SJSA1 (cell line): ENCODE results near the gene POLR3K. TPM values are rescaled to one million over a fixed set of nuclear protein-coding genes. Genes with fewer than 3 reads are reported as not detected.

ENCODE experiments used
- DNase-seq, 2 experiments: peaks; one replicate each; pipeline ENCODE4 v3.0.0-alpha.2; 2015 to 2020; ENCODE audit warnings: low spot score in 2 of 2, low read depth in 1 of 2
- H3K27ac ChIP-seq: fragments of 250-450 bp; sonication (Bioruptor Pico); 2 replicates; pipeline ENCODE4 v1.5.1; 2020; ENCODE audit warnings: mild to moderate bottlenecking, moderate library complexity
- H3K27me3 ChIP-seq: fragments of 250-450 bp; sonication (Bioruptor Pico); replicated peaks from 2 replicates; pipeline ENCODE4 v1.5.1; 2020; ENCODE audit warnings: mild to moderate bottlenecking, moderate library complexity
- H3K36me3 ChIP-seq: fragments of 250-450 bp; sonication (Bioruptor Pico); 2 replicates; pipeline ENCODE4 v1.5.1; 2020; ENCODE audit warnings: mild to moderate bottlenecking
- H3K4me1 ChIP-seq: fragments of 250-450 bp; sonication (Bioruptor Pico); replicated peaks from 2 replicates; pipeline ENCODE4 v1.6.1; 2021; ENCODE audit warnings: mild to moderate bottlenecking
- H3K4me3 ChIP-seq: fragments of 250-450 bp; sonication (Bioruptor Pico); 2 replicates; pipeline ENCODE4 v1.5.1; 2020; ENCODE audit warnings: mild to moderate bottlenecking
- H3K9me3 ChIP-seq: fragments of 250-450 bp; sonication (Bioruptor Pico); replicated peaks from 2 replicates; pipeline ENCODE4 v1.5.1; 2020; ENCODE audit warnings: mild to moderate bottlenecking
- total RNA-seq: library from RNA; depleted of rRNA; stranded (reverse); fragments of >200 nt; shearing (Covaris generic); gene quantifications from 2 replicates; pipeline ENCODE4 v1.2.3, GENCODE V29; 2014

POLR3K gene
- total RNA-seq, 1 experiment from 2014 or later = 10.1 TPM

GRCh38 chr16:85865-86264 is 32.5 kb upstream of the POLR3K start:
- no peak for DNase-seq
- Histone ChIP-seq H3K9me3 (no peaks in the 10 kb centered on the region), H3K4me1 (peaks cover 19% of the 10 kb centered on the region), H3K4me3 (no peak overlapping the region), H3K27ac (no peak overlapping the region), H3K27me3 (no peaks in the 10 kb centered on the region), H3K36me3 (peaks cover 80% of the 10 kb centered on the region)

DNA sequence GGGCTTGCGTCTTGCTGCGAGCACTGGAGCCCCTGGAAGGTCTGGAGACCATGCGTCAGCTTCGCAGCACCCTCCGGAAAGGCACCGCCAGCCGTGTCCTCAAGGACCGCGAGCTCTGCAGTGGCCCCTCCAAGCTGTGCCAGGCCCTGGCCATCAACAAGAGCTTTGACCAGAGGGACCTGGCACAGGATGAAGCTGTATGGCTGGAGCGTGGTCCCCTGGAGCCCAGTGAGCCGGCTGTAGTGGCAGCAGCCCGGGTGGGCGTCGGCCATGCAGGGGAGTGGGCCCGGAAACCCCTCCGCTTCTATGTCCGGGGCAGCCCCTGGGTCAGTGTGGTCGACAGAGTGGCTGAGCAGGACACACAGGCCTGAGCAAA is 32.0 kb upstream of the POLR3K start:
- Histone ChIP-seq H3K9me3 (no peaks in the 10 kb centered on the region), H3K36me3 (peaks cover 84% of the 10 kb centered on the region), H3K27me3 (no peaks in the 10 kb centered on the region), H3K4me3 (no peak overlapping the region), H3K27ac (no peak overlapping the region), H3K4me1 (peaks cover 19% of the 10 kb centered on the region)
- DNase-seq = no peak

GRCh38 chr16:84718-85406 is 31.5 kb upstream of the POLR3K start:
- Histone ChIP-seq H3K27ac (peak overlapping the region; percentile 50), H3K36me3 (peaks cover 84% of the 10 kb centered on the region), H3K4me1 (peaks cover 19% of the 10 kb centered on the region), H3K9me3 (no peaks in the 10 kb centered on the region), H3K4me3 (no peak overlapping the region), H3K27me3 (no peaks in the 10 kb centered on the region)
- peak; percentile 73 to 92 for DNase-seq

DNA sequence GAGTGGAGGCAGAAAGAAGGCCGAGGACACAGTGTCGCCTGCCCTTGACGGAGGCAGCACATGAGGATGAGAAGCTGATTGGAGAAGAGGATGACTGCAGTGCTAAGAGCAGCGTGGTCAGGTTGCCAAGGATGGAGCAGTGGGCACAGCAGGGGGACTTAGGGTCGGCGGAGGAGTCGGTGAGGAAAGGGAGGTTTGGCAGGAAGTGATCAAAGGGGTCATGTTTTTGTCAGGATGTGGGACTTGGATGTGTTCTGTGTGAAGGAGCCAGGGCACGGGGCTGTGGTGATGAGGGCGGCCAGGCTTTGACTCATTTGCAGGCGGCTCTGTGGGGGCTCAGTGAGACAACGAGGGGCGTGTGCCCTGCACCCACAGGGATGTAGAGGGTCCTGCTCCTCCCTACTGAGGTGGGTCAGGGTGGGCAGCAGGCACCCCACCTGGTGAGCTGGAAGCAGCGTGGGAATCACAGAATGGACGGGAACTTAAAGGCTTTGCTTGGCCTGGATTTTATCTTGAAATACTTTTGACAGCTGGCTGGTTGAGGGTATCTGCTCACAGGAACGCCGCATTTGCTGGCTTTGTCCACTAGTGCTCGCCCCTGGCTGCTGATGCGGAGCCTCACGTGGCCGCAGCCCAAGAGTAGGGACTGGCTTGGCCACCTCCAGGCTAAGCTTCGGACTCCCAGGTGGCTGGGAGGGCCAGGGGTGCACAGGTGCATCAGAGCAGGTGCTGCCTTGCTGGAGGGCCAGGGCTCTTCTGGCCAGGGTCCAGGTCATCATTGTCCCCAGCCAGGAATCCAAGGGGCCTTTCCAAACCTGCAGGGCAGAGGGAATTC is 30.6 kb upstream of the POLR3K start:
- no peak for DNase-seq
- no peak overlapping the region for H3K4me3 ChIP-seq
- no peaks in the 10 kb centered on the region for H3K27me3 ChIP-seq
- H3K27ac ChIP-seq = peak overlapping the region; percentile 50
- H3K9me3 ChIP-seq = no peaks in the 10 kb centered on the region
- H3K36me3 ChIP-seq = peaks cover 84% of the 10 kb centered on the region
- peaks cover 24% of the 10 kb centered on the region for H3K4me1 ChIP-seq

DNA sequence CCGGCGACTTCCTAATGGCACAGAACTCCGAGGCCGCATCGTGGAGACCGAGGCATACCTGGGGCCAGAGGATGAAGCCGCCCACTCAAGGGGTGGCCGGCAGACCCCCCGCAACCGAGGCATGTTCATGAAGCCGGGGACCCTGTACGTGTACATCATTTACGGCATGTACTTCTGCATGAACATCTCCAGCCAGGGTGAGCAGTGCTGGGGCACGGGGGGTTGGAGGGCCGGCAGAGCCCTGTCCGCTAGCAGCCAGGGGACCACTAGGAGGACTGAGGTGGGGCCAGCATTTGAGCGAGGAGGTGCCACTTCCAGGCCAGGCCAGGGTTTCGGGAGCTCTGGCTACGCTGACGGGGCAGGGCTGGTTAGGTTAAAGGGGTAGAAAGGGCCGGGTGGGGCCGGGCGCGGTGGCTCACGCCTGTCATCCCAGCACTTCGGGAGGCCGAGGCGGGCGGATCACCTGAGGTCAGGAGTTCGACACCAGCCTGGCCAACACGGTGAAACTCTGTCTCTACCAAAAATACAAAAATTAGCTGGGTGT is 29.7 kb upstream of the POLR3K start:
- Histone ChIP-seq H3K27ac (no peak overlapping the region), H3K4me1 (peaks cover 32% of the 10 kb centered on the region), H3K27me3 (no peaks in the 10 kb centered on the region), H3K9me3 (no peaks in the 10 kb centered on the region), H3K36me3 (peaks cover 83% of the 10 kb centered on the region), H3K4me3 (no peak overlapping the region)
- DNase-seq = no peak

DNA sequence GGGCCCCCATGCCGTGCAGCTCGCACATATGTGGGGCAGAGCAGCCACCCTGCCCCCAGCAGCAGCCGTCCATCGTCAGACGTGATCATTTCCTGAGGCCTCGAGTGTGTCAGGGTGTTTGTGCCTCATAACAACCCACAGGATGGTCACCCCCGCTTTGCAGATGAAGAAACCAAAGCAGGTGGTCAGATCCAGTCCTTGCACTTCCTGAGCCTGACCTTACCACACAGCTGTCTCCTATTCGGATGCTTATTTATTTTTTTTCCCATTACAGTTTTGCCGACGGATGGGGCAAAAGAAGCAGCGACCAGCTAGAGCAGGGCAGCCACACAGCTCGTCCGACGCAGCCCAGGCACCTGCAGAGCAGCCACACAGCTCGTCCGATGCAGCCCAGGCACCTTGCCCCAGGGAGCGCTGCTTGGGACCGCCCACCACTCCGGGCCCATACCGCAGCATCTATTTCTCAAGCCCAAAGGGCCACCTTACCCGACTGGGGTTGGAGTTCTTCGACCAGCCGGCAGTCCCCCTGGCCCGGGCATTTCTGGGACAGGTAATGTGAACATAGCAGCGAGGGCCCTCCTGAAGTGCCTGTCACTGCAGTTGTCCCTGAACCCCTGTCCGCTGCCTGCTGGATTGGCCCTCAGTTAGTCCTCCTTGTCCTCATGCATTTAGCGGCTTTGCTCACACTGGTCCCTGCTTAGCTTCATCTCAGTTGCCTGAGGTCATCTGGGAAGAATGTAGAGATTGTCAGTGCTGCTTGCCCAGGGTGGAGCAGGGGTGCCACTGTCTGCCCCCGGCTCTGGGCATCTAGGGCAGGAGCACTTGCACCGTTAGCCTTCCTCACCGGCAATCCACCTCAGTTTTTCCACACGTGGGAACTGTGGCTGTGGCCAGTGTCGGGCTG is 26.0 kb upstream of the POLR3K start:
- peaks cover 54% of the 10 kb centered on the region for H3K36me3 ChIP-seq
- peak overlapping the region; percentile 99 for H3K4me3 ChIP-seq
- no peak overlapping the region for H3K27ac ChIP-seq
- H3K9me3 ChIP-seq = no peaks in the 10 kb centered on the region
- no peaks in the 10 kb centered on the region for H3K27me3 ChIP-seq
- no peak for DNase-seq
- H3K4me1 ChIP-seq = peaks cover 55% of the 10 kb centered on the region

- peak in 1 of 2 experiments; percentile 33 for DNase-seq
These were observed 25.2 kb upstream of the POLR3K start for GRCh38 chr16:78444-79150.

DNA sequence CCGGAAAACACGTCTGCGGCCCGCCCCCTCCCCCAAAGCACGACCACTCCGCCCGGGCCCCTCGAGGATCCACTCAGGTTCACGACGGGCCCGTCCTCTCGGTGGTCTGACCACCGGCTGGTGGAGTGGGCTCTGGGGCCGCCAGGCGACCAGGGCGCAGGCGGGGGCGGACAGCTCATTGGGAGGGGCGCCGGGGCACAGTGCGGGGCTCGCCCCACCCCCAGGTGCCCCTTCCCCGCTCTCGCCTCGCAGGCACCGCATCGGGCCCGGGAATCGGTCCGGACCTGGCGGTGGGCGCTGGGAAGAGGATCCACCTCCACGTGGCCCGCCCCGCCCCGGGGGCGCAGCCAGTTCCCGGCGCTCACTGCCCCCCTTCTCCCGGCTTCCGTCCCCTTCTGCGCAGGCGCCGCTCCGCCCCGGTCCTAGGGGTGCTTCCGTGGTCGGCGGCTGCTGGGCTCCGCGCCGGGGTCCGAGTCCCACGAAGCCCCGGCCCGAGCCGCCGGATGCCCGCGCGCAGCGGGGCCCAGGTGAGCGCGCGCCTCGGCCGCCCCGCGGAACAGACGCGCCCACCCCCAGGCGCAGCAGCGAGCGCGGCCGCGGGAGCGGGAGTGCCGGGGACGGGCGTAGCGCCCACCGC is 24.5 kb upstream of the POLR3K start, which contains the start of gene MPG:
MPG (plus strand) TSS at position 419 of the 637 bp plus-strand sequence; CDS start at position 504, 85 bp downstream.
- Histone ChIP-seq H3K4me3 (peak within 1 kb of the TSS; percentile 99), H3K4me1 (peaks cover 62% of the 10 kb centered on the region), H3K27me3 (no peaks in the 10 kb centered on the region), H3K27ac (peak within 1 kb of the TSS; percentile 84), H3K36me3 (peaks cover 40% of the 10 kb centered on the region), H3K9me3 (no peaks in the 10 kb centered on the region)
- peak; percentile 71 to 90 for DNase-seq

More at GRCh38 chr16:78444-79150, 25.2 kb upstream of the POLR3K start:
- Histone ChIP-seq H3K4me1 (peaks cover 55% of the 10 kb centered on the region), H3K4me3 (peak overlapping the region; percentile 99), H3K9me3 (no peaks in the 10 kb centered on the region), H3K27me3 (no peaks in the 10 kb centered on the region), H3K27ac (peak overlapping the region; percentile 84), H3K36me3 (peaks cover 46% of the 10 kb centered on the region)

DNA sequence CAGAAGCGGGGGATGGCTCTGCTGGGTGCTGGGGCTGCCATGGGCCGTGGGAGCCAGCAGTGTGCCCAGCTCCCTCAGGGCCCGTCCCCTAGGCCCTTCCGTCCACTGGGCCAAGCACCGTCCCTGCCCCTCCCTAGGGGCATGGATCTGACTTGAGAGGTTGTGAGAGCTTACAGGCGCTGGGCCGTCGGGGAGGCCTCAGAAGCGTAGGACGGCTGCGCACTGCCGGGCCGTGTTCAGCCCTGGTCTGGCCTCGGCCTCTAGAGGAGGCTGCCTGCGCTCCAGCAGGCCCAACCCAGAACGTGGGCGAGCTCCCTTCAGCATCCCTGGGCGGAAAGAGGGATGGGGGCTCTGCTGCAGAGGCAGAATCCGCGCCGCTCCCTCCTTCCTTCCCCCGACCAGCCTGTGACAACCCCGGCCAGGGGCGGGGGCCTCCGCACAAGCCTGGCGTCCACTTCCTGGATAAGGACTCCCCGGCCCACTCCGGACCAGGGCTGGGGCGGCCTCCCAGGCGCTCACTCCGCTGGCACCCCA is 23.9 kb upstream of the POLR3K start:
- H3K4me1 ChIP-seq = peaks cover 67% of the 10 kb centered on the region
- H3K36me3 ChIP-seq = peaks cover 35% of the 10 kb centered on the region
- peak overlapping the region; percentile 99 for H3K4me3 ChIP-seq
- no peaks in the 10 kb centered on the region for H3K9me3 ChIP-seq
- H3K27ac ChIP-seq = peak overlapping the region; percentile 84
- peak; percentile 62 to 73 for DNase-seq
- no peaks in the 10 kb centered on the region for H3K27me3 ChIP-seq

GRCh38 chr16:76535-77272 is 23.3 kb upstream of the POLR3K start:
- H3K4me1 ChIP-seq = peaks cover 67% of the 10 kb centered on the region
- peak overlapping the region; percentile 84 for H3K27ac ChIP-seq
- H3K27me3 ChIP-seq = no peaks in the 10 kb centered on the region
- no peaks in the 10 kb centered on the region for H3K9me3 ChIP-seq
- DNase-seq = peak; percentile 88 to 95
- H3K36me3 ChIP-seq = peaks cover 33% of the 10 kb centered on the region
- H3K4me3 ChIP-seq = peak overlapping the region; percentile 99

GRCh38 chr16:75580-76501 is 22.4 kb upstream of the POLR3K start:
- Histone ChIP-seq H3K27me3 (no peaks in the 10 kb centered on the region), H3K36me3 (peaks cover 34% of the 10 kb centered on the region), H3K4me1 (peaks cover 73% of the 10 kb centered on the region), H3K27ac (peak overlapping the region; percentile 84), H3K9me3 (no peaks in the 10 kb centered on the region), H3K4me3 (no peak overlapping the region)
- DNase-seq = peak; percentile 87 to 88
